Measurements from ENCODE around the gene RNF34. TPM values are rescaled to one million over a fixed set of nuclear protein-coding genes. Genes with fewer than 3 reads are reported as not detected.

The RNF34 gene
- total RNA-seq, 4 donors from 2014 or later: 29.5 to 56.6 (median 35.5) TPM

DNA sequence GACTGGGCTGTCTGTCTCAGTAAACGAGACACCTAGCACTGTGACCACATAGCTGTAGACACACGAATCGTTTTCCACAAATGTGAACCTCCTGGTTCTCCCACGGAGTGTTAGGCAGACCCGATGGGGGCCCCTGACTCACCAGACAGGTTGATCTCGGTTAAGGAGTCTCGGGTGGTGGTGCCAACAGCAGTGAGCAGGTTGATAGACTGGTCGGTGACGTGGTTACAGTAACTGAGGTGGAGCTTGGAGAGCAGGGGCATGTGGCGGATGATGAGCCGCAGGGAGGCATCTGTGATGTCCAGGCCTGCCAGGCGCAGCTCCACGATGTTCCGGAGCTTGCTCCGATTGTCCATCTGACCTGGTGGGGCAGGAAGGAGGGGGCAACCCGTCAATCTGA is 39.8 kb downstream of the RNF34 start:
- DNase-seq (ENCODE audit: low spot score): no peak
- TF ChIP-seq, protein P1, sequence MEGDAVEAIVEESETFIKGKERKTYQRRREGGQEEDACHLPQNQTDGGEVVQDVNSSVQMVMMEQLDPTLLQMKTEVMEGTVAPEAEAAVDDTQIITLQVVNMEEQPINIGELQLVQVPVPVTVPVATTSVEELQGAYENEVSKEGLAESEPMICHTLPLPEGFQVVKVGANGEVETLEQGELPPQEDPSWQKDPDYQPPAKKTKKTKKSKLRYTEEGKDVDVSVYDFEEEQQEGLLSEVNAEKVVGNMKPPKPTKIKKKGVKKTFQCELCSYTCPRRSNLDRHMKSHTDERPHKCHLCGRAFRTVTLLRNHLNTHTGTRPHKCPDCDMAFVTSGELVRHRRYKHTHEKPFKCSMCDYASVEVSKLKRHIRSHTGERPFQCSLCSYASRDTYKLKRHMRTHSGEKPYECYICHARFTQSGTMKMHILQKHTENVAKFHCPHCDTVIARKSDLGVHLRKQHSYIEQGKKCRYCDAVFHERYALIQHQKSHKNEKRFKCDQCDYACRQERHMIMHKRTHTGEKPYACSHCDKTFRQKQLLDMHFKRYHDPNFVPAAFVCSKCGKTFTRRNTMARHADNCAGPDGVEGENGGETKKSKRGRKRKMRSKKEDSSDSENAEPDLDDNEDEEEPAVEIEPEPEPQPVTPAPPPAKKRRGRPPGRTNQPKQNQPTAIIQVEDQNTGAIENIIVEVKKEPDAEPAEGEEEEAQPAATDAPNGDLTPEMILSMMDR (IDR thresholded peaks at IDR 0.05): no peak
- no peak for ATAC-seq (ENCODE audit: low FRiP score)

DNA sequence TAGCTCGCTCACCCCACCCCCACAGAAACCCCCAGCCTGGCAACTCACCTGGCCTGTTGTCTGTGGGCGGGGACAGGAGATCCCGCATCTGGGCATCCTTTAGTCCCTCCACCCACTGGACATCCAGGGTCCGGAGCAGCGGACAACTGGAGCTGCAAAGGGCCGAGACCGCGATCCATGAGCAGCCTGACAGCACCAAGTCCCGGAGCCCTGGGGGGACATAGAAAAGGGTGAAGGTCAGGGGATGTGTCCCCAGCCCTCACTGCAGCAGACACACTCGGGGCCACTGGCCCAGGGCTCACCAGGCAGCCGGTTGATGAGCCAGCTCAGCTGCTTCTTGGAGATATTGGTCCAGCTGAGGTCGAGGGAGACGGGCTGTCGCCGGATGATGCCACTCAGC is 40.9 kb downstream of the RNF34 start:
- DNase-seq (ENCODE audit: low spot score) (no peak), ATAC-seq (ENCODE audit: low FRiP score) (no peak)
- TF ChIP-seq, protein P1 (IDR thresholded peaks at IDR 0.05): no peak

DNA sequence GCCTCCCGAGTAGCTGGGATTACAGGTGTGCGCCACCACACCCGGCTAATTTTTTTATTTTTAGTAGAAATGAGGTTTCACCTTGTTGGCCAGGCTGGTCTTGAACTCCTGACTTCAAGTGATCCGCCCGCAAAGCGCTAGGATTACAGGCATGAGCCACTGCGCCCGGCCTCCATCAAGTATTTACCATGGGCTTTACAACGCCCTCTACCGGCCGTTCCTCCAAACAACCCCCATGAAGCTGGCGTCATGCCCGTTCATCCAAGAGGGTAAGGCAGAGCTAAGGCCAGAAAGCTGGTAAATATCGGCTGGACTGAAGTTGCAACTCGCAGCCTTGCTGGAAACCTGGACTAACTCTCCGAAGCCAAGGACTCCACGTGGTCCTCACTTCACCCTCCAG is 41.6 kb downstream of the RNF34 start:
- TF ChIP-seq, protein P1 (IDR thresholded peaks at IDR 0.05): no peak
- DNase-seq (ENCODE audit: low spot score): no peak
- ATAC-seq (ENCODE audit: low FRiP score): no peak

DNA sequence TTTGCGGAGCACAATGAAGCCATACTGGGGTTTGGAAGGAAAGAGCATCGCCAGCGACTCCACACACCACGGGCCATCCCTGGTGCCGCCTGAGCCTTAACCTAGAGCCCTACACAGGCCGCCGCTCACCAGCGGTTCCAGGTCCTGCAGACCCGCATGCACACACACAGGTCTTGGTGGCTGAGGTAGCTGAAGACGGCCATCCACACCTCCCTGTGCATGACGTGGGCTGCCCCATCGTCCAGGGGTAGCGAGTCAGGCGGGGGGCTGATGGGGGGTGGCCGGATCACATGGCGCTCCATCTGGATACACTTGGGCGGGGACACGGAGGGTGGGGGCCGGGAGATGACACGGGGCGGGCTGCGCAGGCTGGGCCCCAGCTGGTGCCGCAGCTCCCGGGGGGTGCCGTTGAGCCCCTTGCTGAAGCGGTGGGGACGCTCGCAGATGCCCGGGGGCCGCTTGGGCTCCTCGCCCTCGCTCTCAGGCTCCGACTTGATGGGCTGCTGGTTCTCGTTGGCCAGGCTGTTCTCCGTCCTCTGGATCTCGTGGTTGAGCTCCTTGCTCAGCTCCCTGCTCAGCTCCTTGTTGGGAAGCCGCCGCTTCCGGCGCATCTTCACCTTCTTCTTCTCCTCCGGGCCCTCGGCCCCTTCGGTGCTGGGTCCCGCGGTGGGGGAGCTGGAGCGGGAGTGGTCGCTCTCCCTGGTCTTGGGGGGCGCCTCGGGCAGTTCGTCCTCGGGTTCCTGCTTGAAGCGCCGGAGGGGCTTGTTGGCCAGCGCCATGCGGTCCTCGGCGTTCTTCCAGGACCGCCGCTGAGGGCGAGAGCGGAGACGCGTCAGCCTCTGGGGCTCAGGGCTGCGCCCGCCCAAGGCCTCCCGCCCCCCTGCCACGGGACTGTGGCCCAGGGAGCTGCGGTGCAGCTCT is 42.4 kb downstream of the RNF34 start:
- TF ChIP-seq, protein P1 (IDR thresholded peaks at IDR 0.05): no peak
- no peak for DNase-seq (ENCODE audit: low spot score)

DNA sequence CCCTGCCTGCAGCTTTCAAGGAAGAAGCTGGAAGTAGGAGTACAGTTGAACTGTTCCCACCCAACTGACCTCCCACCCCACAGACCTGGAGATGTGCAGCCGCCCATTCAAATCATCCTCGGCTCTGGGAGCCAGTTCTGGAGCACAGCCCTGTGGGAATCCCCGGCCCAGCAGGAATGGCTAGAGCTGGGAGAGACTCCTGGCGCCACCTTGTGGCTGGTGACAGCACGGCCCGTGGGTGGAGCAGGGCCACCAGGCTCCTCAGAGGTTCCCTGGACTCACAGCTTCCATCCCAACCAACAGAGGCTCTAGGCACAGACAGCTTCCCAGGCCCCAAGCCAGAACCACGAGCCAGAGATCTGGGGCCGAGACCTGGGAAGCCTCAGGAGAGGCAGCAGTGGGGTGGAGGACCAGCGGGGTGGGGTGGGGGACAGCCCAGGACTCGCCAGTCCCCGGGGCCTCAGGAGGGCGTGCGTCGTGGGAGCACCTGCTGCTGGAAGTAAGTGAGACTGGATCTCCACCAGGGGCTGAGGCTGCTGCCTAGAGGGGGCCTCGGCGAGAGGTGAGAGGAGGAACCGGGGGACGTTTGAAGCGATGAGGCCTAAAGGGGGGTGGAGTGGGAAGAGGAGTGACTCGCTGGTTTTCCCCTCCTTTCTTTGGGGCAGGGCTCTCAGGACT is 43.4 kb downstream of the RNF34 start:
- TF ChIP-seq, protein P1 (IDR thresholded peaks at IDR 0.05): peak in 1 of 3 donors; percentile 35
- DNase-seq (ENCODE audit: low spot score): peak; percentile 72
- ATAC-seq (ENCODE audit: low FRiP score): peak; percentile 69

More for the DNA sequence above, 42.4 kb downstream of the RNF34 start:
- no peak for ATAC-seq (ENCODE audit: low FRiP score)

DNA sequence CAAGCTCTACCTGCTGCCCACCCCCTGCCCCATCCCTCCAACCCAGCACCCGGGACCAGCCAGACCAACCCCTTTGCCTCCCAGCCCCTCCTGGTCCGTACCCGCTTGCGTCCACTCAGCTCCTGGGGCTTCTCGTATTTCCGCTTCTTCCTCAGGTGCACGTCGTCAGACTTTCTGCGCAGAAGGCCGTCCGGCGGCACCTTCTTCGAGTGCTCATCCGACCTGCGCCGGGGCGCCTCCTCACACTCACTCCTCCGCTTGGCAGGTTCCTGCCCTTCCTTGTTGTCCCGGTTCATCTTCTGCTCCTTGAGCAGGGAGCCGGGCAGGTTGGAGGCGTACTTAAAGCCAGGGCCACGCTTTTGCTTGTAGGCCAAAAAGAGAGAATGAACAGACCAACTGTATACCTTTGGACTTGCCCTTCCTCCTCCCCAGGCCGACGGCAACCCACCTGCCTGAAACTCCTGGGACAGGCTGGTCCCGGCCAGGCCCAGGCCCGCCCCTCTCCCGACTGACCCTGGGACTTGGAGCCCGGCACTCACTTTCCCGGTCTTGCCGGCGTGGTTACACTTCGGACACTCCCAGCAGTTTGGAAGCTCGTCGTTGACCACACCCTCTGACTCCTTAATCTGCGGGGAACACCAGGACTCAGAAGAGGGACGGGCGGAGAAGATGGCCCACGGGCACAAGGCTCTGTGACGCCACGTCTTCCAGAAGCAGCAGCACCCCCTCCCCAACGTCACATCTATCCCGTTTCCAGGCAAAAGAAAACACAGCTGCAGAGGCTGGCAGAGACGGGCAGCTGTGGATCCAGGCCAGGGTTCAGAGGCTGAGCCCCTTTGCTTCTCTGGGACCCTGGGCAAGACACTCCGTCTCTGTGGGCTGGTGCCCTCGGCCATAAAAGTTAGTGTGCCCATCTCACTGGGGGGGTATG is 44.3 kb downstream of the RNF34 start:
- DNase-seq (ENCODE audit: low spot score) (no peak), ATAC-seq (ENCODE audit: low FRiP score) (no peak)
- TF ChIP-seq, protein P1 (IDR thresholded peaks at IDR 0.05): no peak
